Measurements from ENCODE around the gene LMO2.
A peak's percentile ranks its signal among the peaks of the same experiment; 100 is the strongest.

LMO2 gene

GRCh38 chr11:33885338-33886005, 6.4 kb downstream of the LMO2 start:
- no peak for DNase-seq

GRCh38 chr11:33884601-33885000, 7.3 kb downstream of the LMO2 start:
- no peak for DNase-seq

- no peak for DNase-seq
Observed at GRCh38 chr11:33884035-33884434, 7.8 kb downstream of the LMO2 start.

- no peak for DNase-seq
Observed at GRCh38 chr11:33881651-33882503, 10.0 kb downstream of the LMO2 start.

- no peak for DNase-seq
Observed at GRCh38 chr11:33880979-33881378, 10.9 kb downstream of the LMO2 start.

GRCh38 chr11:33879375-33879774, 12.5 kb downstream of the LMO2 start:
- no peak for DNase-seq

- no peak for DNase-seq
Observed at GRCh38 chr11:33877038-33877437, 14.8 kb downstream of the LMO2 start.

GRCh38 chr11:33875621-33876294, 16.1 kb downstream of the LMO2 start:
- no peak for DNase-seq

GRCh38 chr11:33874910-33875490, 16.9 kb downstream of the LMO2 start:
- DNase-seq, result no peak

GRCh38 chr11:33874433-33874832, 17.4 kb downstream of the LMO2 start:
- no peak for DNase-seq

- DNase-seq, result peak; percentile 70
Observed at GRCh38 chr11:33869481-33870422, 22.1 kb downstream of the LMO2 start.

- no peak for DNase-seq
Observed at GRCh38 chr11:33868647-33869461, 23.0 kb downstream of the LMO2 start.

- DNase-seq, result no peak
Observed at GRCh38 chr11:33867996-33868646, 23.8 kb downstream of the LMO2 start.

- no peak for DNase-seq
Observed at GRCh38 chr11:33867561-33867960, 24.3 kb downstream of the LMO2 start.

GRCh38 chr11:33866936-33867335, 24.9 kb downstream of the LMO2 start:
- DNase-seq, result no peak

GRCh38 chr11:33864479-33864878, 27.4 kb downstream of the LMO2 start:
- no peak for DNase-seq

GRCh38 chr11:33863418-33864172, 28.3 kb downstream of the LMO2 start:
- DNase-seq, result no peak

- DNase-seq, result no peak
Observed at GRCh38 chr11:33861941-33862589, 29.8 kb downstream of the LMO2 start.

- no peak for DNase-seq
Observed at GRCh38 chr11:33861386-33861785, 30.5 kb downstream of the LMO2 start.
